ENCODE results near the gene ADI1. TPM values are rescaled to one million over a fixed set of nuclear protein-coding genes. Genes with fewer than 3 reads are reported as not detected.

ADI1 gene
- total RNA-seq, 2 donors from 2014 or later = 18.8 to 22.3 TPM

GRCh38 chr2:3470166-3470651 is 49.1 kb downstream of the ADI1 start:
- Histone ChIP-seq H3K27ac (peak overlapping the region in 2 of 4 donors; percentile 10 to 55), H3K9me3 (no peaks in the 10 kb centered on the region), H3K4me3 (no peak overlapping the region), H3K4me1 (no peaks in the 10 kb centered on the region), H3K27me3 (no peaks in the 10 kb centered on the region), H3K36me3 (replicated peaks in 1 of 2; ENCODE audit: insufficient read depth in 1 of 2, low read depth in 2 of 2) (peaks cover 5 to 25% of the 10 kb centered on the region in 2 donors)
- intact Hi-C loops (cut with DNase I) = no loop called here
- DNase-seq = peak; percentile 34 to 53 (median 48)
- ATAC-seq = peak; percentile 58
- WGBS, 2 donors = 89 to 98% methylated on average over 4 to 16 of the region's 17 CpGs
- TF ChIP-seq POLR2A (IDR thresholded peaks at IDR 0.05) (no peak), CTCF (IDR thresholded peaks at IDR 0.05) (no peak)

DNA sequence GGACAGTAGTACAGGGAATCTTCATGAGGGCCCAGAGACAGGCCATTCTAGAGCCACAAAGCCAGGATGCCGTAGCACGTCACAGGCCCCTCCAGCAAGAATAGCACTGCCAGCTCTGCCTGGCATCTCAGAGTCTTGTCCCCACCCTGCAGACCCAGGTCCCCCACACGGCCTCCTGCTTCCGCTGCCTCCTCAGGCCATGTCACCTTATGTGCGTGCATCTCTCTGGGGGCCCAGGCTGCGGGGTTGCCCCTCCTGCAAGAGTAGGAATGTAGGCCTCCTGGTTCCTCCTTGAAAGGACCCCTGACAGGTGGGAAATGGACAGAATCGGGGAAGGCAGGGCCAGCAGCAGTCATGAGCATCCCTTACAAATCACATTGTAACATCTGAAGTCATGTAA is 49.8 kb downstream of the ADI1 start:
- no peak for DNase-seq
- no peaks in the 10 kb centered on the region for H3K27me3 ChIP-seq
- TF ChIP-seq CTCF (IDR thresholded peaks at IDR 0.05) = no peak
- TF ChIP-seq POLR2A (IDR thresholded peaks at IDR 0.05) = no peak
- 96 to 98% methylated on average over 7 of the region's 7 CpGs for WGBS, 2 donors
- H3K4me1 ChIP-seq = no peaks in the 10 kb centered on the region
- H3K9me3 ChIP-seq = no peaks in the 10 kb centered on the region
- peaks cover 5 to 26% of the 10 kb centered on the region in 2 donors for H3K36me3 ChIP-seq (replicated peaks in 1 of 2; ENCODE audit: insufficient read depth in 1 of 2, low read depth in 2 of 2)
- no peak for ATAC-seq
- intact Hi-C loops (cut with DNase I) = no loop called here
- peak overlapping the region in 1 of 4 donors; percentile 55 for H3K27ac ChIP-seq
- H3K4me3 ChIP-seq = no peak overlapping the region

DNA sequence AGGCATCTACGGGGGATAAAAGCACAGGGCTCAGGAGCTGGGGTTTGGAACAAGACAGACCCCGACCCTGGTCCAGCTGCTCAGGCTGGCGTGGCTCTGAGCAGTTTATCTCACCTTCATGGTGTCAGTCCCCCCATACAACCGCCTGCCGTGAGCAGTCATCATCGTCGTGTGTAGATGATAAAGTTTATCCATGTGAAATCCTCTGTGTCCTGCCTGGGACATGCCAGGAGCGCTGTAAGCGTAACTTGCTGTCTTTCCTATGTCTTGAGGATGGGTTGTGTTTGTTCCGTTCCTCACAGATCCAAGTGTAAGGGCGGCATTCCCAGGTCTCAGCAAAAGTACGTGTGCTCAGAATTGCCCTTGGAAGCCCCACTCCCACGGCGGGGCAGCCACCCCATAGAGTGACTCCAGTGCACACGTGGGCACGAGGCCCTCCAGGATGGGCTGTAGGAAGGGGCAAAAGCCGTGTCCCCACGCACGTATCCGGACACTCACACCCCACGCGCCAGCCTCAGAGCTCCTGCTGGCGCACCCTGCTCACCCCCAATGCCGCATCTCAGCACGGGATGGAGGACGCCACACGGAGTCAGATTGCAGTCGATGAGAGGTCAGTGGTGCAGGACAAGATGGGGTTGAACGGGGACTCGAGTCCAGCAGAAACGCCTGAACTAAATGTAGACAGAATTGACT is 50.9 kb downstream of the ADI1 start:
- Histone ChIP-seq H3K4me3 (no peak overlapping the region), H3K27ac (no peak overlapping the region), H3K36me3 (replicated peaks in 1 of 2; ENCODE audit: insufficient read depth in 1 of 2, low read depth in 2 of 2) (peaks cover 5 to 26% of the 10 kb centered on the region in 2 donors), H3K4me1 (no peaks in the 10 kb centered on the region), H3K27me3 (no peaks in the 10 kb centered on the region), H3K9me3 (no peaks in the 10 kb centered on the region)
- no peak for ATAC-seq
- no peak for TF ChIP-seq POLR2A (IDR thresholded peaks at IDR 0.05)
- TF ChIP-seq CTCF (IDR thresholded peaks at IDR 0.05) = no peak
- no peak for DNase-seq
- intact Hi-C loops (cut with DNase I) = no loop called here
- WGBS, 2 donors = 94 to 96% methylated on average over 30 to 31 of the region's 31 CpGs

DNA sequence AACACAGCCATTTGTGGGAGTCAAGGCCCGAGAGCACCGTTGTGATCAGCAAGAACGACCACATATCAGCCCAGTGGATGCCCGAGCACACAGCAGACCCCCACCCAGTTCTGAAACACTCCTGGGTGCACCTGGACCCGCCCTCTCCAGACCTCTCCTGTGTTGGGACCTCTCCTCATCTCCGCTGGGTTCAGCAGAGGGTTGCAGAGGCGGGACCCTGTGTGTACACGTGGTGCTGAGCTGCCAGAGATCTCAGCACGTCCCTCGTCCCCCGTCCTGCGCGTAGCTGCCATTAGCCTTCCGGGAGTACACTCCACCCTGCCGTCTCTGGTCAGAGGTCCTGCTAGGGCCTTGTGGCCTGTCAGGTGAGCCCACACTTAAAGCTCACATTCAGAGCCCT is 51.7 kb downstream of the ADI1 start:
- intact Hi-C loops (cut with DNase I) = no loop called here
- TF ChIP-seq POLR2A (IDR thresholded peaks at IDR 0.05) (no peak), CTCF (IDR thresholded peaks at IDR 0.05) (no peak)
- Histone ChIP-seq H3K9me3 (no peaks in the 10 kb centered on the region), H3K4me1 (no peaks in the 10 kb centered on the region), H3K27me3 (no peaks in the 10 kb centered on the region), H3K4me3 (no peak overlapping the region), H3K27ac (no peak overlapping the region), H3K36me3 (replicated peaks in 1 of 2; ENCODE audit: insufficient read depth in 1 of 2, low read depth in 2 of 2) (peaks cover 5 to 25% of the 10 kb centered on the region in 2 donors)
- 89 to 94% methylated on average over 12 to 15 of the region's 15 CpGs for WGBS, 2 donors
- ATAC-seq = no peak
- no peak for DNase-seq

DNA sequence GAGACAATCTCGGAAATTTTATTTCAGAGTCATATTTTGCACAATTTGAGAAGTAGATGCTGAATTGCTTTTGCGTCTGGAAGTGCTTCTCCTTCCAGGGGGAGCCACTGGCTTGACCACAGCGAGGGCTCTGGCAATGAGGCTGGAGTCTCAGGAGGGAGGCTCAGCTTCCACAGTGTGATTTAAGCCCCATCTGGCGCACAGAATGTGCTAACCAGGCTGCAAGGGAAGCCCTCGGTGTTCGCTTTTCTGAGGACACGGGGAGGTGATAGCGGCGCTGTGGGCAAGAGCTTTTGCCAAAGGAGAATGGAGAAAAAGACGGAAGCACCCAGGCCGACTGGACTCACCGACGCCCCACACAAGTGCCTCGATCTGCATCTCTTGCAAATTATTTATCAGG is 52.4 kb downstream of the ADI1 start:
- Histone ChIP-seq H3K27me3 (no peaks in the 10 kb centered on the region), H3K4me1 (no peaks in the 10 kb centered on the region), H3K36me3 (replicated peaks in 1 of 2; ENCODE audit: insufficient read depth in 1 of 2, low read depth in 2 of 2) (peaks cover 5 to 25% of the 10 kb centered on the region in 2 donors), H3K27ac (no peak overlapping the region), H3K4me3 (no peak overlapping the region), H3K9me3 (no peaks in the 10 kb centered on the region)
- no peak for TF ChIP-seq CTCF (IDR thresholded peaks at IDR 0.05)
- no peak for TF ChIP-seq POLR2A (IDR thresholded peaks at IDR 0.05)
- intact Hi-C loops (cut with DNase I) = no loop called here
- DNase-seq (no peak), ATAC-seq (no peak)
- 92% methylated on average over 13 to 14 of the region's 14 CpGs for WGBS, 2 donors

All from body of pancreas (tissue), 4 donors.